SK-N-MC (cell line): ENCODE results near the gene C3orf18.

Experiments
- EZH2 ChIP-seq: fragments of 200-600 bp; sonication (generic); IDR thresholded peaks from one replicate; pipeline ENCODE4 v1.6.1; 2017; ENCODE audit warnings: antibody characterized with exemption
- POLR2AphosphoS5 ChIP-seq: IDR thresholded peaks from 2 replicates; pipeline ENCODE4 v1.6.1; 2012; ENCODE audit warnings: mild to moderate bottlenecking, low read depth, low read length, borderline replicate concordance

GRCh38 chr3:50600141-50600753 is 32.7 kb upstream of the C3orf18 start:
- TF ChIP-seq EZH2: no peak
- TF ChIP-seq POLR2AphosphoS5: no peak
